ENCODE results near the gene SHB.

DNA sequence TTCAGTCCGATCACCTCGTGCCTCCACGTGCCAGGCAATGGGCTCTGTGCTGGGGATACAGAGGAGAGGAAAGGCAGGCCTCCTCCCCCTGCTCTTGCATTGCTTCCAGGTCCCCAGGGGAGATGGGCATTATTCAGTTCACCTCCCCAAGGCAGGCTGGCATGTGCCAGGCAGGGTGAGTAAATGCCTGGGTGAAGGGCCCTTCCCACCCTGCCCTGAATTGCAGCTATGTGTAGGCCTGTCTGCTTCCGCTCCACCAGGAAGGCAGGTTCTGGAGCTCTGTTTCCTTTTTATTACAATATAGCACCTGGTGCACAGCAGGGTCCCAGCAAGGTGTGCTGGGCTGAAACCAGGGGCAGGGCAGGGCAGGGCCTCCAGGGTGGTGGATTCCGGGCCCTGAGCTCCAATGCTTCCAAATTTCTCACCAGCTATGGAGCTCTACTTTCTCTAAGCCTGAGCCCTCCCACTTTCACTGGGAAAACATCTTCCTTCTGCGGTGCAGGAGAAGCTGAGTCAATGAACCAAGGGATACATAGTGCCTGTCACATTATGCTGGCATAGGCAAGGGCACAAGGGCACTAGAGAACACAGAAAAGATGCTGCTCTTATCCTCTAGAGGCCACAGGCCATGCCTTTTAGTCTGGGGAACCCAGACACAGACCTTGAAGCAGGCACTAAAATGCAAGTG, 42.0 kb downstream of the SHB start:
- no peak for TF ChIP-seq POLR2A (IDR thresholded peaks at IDR 0.05; ENCODE audit: low read depth, low read length)
- TF ChIP-seq, protein P1, sequence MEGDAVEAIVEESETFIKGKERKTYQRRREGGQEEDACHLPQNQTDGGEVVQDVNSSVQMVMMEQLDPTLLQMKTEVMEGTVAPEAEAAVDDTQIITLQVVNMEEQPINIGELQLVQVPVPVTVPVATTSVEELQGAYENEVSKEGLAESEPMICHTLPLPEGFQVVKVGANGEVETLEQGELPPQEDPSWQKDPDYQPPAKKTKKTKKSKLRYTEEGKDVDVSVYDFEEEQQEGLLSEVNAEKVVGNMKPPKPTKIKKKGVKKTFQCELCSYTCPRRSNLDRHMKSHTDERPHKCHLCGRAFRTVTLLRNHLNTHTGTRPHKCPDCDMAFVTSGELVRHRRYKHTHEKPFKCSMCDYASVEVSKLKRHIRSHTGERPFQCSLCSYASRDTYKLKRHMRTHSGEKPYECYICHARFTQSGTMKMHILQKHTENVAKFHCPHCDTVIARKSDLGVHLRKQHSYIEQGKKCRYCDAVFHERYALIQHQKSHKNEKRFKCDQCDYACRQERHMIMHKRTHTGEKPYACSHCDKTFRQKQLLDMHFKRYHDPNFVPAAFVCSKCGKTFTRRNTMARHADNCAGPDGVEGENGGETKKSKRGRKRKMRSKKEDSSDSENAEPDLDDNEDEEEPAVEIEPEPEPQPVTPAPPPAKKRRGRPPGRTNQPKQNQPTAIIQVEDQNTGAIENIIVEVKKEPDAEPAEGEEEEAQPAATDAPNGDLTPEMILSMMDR (IDR thresholded peaks at IDR 0.05; ENCODE audit: extremely low read depth in 1 of 2, insufficient read depth in 1 of 2, low read depth in 1 of 2, low read length in 2 of 2), result no peak
- TF ChIP-seq, protein P2, sequence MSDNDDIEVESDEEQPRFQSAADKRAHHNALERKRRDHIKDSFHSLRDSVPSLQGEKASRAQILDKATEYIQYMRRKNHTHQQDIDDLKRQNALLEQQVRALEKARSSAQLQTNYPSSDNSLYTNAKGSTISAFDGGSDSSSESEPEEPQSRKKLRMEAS (IDR thresholded peaks at IDR 0.05; ENCODE audit: insufficient read depth, insufficient read length), result no peak
- no peak for TF ChIP-seq EZH2 (IDR thresholded peaks at IDR 0.05; ENCODE audit: borderline replicate concordance, low read depth, low read length, severe bottlenecking)

All from endothelial cell of umbilical vein (primary cell).